22Rv1 (cell line): ENCODE measurements around the gene PPP2R3A.

Source experiments
- ZFX ChIP-seq: fragments of 450-650 bp; IDR thresholded peaks from 2 replicates; pipeline ENCODE4 v1.6.1; 2017; ENCODE audit warnings: antibody characterized with exemption, borderline replicate concordance
- TF ChIP-seq, protein P1 (sequence below): fragments of 450-650 bp; IDR thresholded peaks from 2 replicates; pipeline ENCODE4 v1.5.1; 2017; ENCODE audit warnings: mild to moderate bottlenecking

GRCh38 chr3:136177876-136178275 is 212.3 kb downstream of the PPP2R3A start:
- TF ChIP-seq, protein P1, sequence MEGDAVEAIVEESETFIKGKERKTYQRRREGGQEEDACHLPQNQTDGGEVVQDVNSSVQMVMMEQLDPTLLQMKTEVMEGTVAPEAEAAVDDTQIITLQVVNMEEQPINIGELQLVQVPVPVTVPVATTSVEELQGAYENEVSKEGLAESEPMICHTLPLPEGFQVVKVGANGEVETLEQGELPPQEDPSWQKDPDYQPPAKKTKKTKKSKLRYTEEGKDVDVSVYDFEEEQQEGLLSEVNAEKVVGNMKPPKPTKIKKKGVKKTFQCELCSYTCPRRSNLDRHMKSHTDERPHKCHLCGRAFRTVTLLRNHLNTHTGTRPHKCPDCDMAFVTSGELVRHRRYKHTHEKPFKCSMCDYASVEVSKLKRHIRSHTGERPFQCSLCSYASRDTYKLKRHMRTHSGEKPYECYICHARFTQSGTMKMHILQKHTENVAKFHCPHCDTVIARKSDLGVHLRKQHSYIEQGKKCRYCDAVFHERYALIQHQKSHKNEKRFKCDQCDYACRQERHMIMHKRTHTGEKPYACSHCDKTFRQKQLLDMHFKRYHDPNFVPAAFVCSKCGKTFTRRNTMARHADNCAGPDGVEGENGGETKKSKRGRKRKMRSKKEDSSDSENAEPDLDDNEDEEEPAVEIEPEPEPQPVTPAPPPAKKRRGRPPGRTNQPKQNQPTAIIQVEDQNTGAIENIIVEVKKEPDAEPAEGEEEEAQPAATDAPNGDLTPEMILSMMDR = no peak
- TF ChIP-seq ZFX = no peak
